ENCODE data around the gene NECAB3. TPM values are rescaled to one million over a fixed set of nuclear protein-coding genes. Genes with fewer than 3 reads are reported as not detected.

Gene NECAB3
- total and polyA plus RNA-seq, 2 of the 13 experiments (the other 11 are each of a cell fraction or from before 2014, with no cell fraction given): 61.5 to 65.5 TPM

GRCh38 chr20:33650111-33650752 is 24.0 kb downstream of the NECAB3 start (continued):
- 0 out of 2 replicates have a peak, but pooled peaks have one; percentile 20 for TF ChIP-seq HNF1B (CRISPR knock-in tag; IDR thresholded peaks at IDR 0.05)
- 0 out of 2 replicates have a peak, but pooled peaks have one; percentile 43 for TF ChIP-seq ZSCAN31 (CRISPR knock-in tag; IDR thresholded peaks at IDR 0.05; ENCODE audit: low read depth)

- in situ Hi-C loops (cut with HindIII; ENCODE audit: extremely low pct_ligation_motif_present, low pct_unique_long_range_greater_than_20kb) (loop anchor here (10.0 kb wide), 1 partner anchor 134 kb away; no protein-coding TSS in a partner anchor), intact Hi-C loops (cut with micrococcal nuclease; ENCODE audit: unreplicated experiment) (no loop called here)
- ChIA-PET POLR2A (interaction anchor here (1.5 to 2.2 kb wide), 2 partner anchors 14 to 159 kb away, joined by 3 to 8 read pairs; partner anchors contain the start of gene CBFA2T2), CTCF (ENCODE audit: low intra/inter-chr PET ratio, low total read pairs) (no interaction called here)
- H3K9ac ChIP-seq (ENCODE audit: insufficient read depth, low read depth, low read length): no peak overlapping the region
- H3K79me2 ChIP-seq (ENCODE audit: insufficient read depth, low read length): no peaks in the 10 kb centered on the region
- H3K4me1 ChIP-seq (ENCODE audit: insufficient read depth, low read length): peaks cover 26% of the 10 kb centered on the region
- no peak overlapping the region for H3K4me3 ChIP-seq (replicated peaks in 1 of 3; ENCODE audit: insufficient read depth in 1 of 3, low read depth in 2 of 3, low read length in 3 of 3)
- ATAC-seq (peak; percentile 16), FAIRE-seq (no peak), DNase-seq (ENCODE audit: low spot score) (no peak)
- H3K4me2 ChIP-seq (ENCODE audit: low read depth, low read length): no peak overlapping the region
- 78% methylated on average over 19 of the region's 19 CpGs for whole genome bisulfite sequencing (ENCODE audit: low lambda C conversion rate)
- no TSS peak for BruUV-seq (replicated peaks)
- no peaks in the 10 kb centered on the region for H3K27me3 ChIP-seq (ENCODE audit: control insufficient read depth in 1 of 2, insufficient read depth in 2 of 2, low read length in 2 of 2)
- no peaks in the 10 kb centered on the region; the same call in 1 of the 2 replicates for H4K20me1 ChIP-seq (ENCODE audit: insufficient read depth, low read length)
- no peak overlapping the region for H3K27ac ChIP-seq (ENCODE audit: extremely low read length, insufficient read depth, low read length)
- H2AFZ ChIP-seq (ENCODE audit: low read length): no peak overlapping the region
- H3K9me3 ChIP-seq (ENCODE audit: low read length): no peaks in the 10 kb centered on the region
- H3K36me3 ChIP-seq (replicated peaks in 1 of 2; ENCODE audit: control insufficient read depth in 1 of 2, insufficient read depth in 2 of 2, low read length in 2 of 2): peaks cover 14 to 18% of the 10 kb centered on the region in 2 experiments; a peak in 4 of 5 replicates
- TF ChIP-seq RBM22 (optimal IDR thresholded peaks at IDR 0.05; ENCODE audit: low read length) (peak; percentile 70), ZNF280B (CRISPR knock-in tag; IDR thresholded peaks at IDR 0.05; ENCODE audit: borderline replicate concordance) (0 out of 2 replicates have a peak, but pooled peaks have one; percentile 37), AGO1 (IDR thresholded peaks at IDR 0.05; ENCODE audit: low read depth, low read length, poor library complexity, severe bottlenecking) (peak; percentile 49), HMGXB4 (CRISPR knock-in tag; IDR thresholded peaks at IDR 0.05; ENCODE audit: borderline replicate concordance in 1 of 2, low read depth in 1 of 2) (0 out of 4 replicates have a peak, but pooled peaks of 1 of the 2 experiments have one; percentile 13), POLR2A (IDR thresholded peaks at IDR 0.05; ENCODE audit: insufficient read depth in 1 of 2, low read depth in 2 of 2, low read length in 2 of 2) (peak; percentile 32 to 33; a peak in 2 of 4 replicates), ATF5 (CRISPR knock-in tag; IDR thresholded peaks at IDR 0.05; ENCODE audit: low read depth) (no peak), KDM4B (CRISPR knock-in tag; IDR thresholded peaks at IDR 0.05) (no peak), FOXC1 (CRISPR knock-in tag; IDR thresholded peaks at IDR 0.05; ENCODE audit: borderline replicate concordance) (0 out of 2 replicates have a peak, but pooled peaks have one; percentile 28), KDM2A (CRISPR knock-in tag; IDR thresholded peaks at IDR 0.05; ENCODE audit: borderline replicate concordance, low read depth) (peak; percentile 46; the same call in 1 of the 2 replicates), ZNF776 (CRISPR knock-in tag; IDR thresholded peaks at IDR 0.05) (0 out of 2 replicates have a peak, but pooled peaks have one; percentile 27), FOXO4 (CRISPR knock-in tag; conservative IDR thresholded peaks at IDR 0.05) (0 out of 2 replicates have a peak, but pooled peaks have one; percentile 40)
These were observed 25.0 kb downstream of the NECAB3 start for GRCh38 chr20:33649201-33649681.
